ENCODE results near the gene PPP2R5A.
"Not testable (repeated sequence)": the region's sequence is repeated elsewhere in the genome, so short reads cannot be mapped to it uniquely, and the experiment has no call there.

PPP2R5A gene

GRCh38 chr1:212302745-212303383 lies 17.7 kb downstream of the PPP2R5A start:
- DNase-seq = no peak

GRCh38 chr1:212305342-212305741 lies 20.1 kb downstream of the PPP2R5A start:
- DNase-seq = no peak

GRCh38 chr1:212305984-212306452 lies 20.8 kb downstream of the PPP2R5A start:
- DNase-seq = not testable (repeated sequence)

DNA sequence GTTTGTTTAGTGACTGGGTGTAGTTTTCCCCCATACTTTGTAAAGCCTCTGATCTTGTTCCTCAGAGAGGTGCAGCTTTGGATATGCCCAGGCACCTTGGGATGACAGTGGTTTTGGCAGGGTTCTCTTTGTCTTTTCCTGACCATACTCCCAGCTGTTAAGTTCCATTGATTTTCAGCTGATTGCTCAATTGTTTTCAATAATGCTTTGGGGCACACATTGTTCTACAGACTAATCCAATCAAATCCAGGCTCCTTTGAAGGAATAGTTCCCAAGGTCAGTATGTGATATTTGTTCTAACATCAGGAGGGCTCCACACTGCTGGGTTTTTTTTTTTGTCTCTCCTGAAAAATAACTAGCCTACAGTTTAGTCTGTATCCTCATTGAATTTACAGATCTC lies 24.8 kb downstream of the PPP2R5A start:
- no peak for DNase-seq

DNA sequence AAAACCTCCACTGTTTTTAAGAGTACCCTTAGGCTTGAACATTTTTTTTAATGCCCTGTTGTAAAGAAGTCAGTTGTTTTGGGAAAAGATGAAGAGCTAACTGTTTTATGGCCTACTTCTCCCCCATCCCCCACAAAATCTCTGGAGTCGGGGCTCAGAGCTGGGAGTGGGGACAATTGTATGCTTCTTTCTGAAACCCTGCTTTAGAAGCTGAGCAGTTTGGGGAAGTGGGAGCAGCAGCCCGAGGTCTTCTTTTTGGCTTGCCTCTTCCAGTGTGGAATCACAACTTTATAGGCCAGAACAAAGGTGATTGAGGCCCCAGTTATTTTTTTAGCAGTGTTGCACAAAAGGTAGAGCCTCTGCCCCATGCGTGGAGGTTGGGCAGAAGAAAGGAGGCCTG lies 25.2 kb downstream of the PPP2R5A start:
- DNase-seq = no peak

DNA sequence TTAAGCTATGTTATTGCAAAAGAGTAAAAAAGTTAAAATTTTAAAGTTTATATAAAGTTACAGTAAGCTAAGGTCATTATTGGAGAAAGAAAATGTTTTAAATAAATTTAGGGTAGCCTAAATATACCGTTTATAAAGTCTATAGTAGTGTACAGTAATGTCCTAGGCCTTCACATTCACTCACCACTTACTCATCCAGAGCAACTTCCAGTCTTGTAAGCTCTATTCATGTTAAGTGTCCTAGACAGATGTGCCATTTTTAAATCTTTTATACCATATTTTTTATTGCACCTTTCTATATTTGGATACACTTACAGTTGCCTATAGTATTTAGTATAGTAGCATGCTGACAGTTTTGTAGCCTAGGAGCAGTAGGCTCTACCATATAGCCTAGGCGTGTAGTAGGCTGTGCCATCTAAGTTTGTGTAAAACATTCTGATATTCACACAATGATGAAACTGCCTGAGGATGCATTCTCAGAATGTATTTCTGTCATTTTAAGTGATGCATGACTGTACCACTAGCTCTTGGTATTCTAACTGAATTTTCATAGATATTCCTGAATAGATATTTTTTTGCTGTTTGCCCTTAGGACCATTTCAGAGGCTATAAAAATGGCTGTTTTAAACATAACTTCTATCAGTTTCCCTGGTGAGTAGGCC lies 26.8 kb downstream of the PPP2R5A start:
- no peak for DNase-seq

DNA sequence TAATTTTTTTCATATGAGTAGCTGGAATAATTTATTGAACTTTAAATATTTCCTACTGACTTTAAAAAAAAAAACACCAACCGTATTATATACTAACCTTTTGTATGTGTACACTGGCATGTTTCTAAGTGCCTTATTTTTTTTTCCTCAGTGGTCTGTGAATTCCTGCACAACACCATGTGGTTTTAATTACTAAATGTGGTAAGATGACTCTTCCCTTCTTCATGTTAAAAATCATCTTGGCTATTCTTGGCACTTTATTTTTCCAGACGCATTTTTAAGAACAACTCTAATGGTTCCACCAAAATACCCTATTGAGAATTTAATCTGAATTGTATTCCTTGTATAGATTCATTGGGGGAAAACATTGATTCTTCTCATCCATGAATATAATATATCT lies 28.4 kb downstream of the PPP2R5A start:
- DNase-seq = no peak

GRCh38 chr1:212315184-212315583 lies 30.0 kb downstream of the PPP2R5A start:
- DNase-seq = no peak

DNA sequence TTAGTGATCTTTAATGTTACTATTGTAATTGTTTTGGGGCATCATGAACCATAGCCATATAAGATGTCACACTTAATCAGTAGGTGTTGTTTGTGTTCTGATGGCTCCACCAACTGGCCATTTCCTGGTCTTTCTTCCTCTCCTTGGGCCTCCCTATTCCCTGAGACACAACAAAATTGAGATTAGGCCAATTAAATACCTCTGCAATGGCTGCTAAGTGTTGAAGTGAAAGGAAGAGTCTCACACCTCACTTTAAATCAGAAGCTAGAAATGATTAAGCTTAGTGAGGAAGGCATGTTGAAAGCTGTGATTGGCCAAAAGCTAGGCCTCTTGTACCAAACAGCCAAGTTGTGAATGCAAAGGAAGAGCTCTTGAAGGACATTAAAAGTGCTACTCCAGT lies 30.7 kb downstream of the PPP2R5A start:
- no peak for DNase-seq

GRCh38 chr1:212317916-212318315 lies 32.7 kb downstream of the PPP2R5A start:
- no peak for DNase-seq

DNA sequence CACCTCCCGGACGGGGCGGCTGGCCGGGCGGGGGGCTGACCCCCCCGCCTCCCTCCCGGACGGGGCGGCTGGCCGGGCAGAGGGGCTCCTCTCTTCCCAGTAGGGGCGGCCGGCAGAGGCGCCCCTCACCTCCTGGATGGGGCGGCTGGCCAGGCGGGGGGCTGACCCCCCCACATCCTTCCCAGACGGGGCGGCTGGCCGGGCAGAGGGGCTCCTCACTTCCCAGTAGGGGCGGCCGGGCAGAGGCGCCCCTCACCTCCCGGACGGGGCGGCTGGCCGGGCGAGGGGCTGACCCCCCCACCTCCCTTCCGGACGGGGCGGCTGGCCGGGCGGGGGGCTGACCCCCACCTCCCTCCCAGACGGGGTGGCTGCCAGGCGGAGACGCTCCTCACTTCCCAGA lies 35.8 kb downstream of the PPP2R5A start:
- not testable (repeated sequence) for DNase-seq

GRCh38 chr1:212323066-212323465 lies 37.9 kb downstream of the PPP2R5A start:
- no peak for DNase-seq

GRCh38 chr1:212326541-212326940 lies 41.3 kb downstream of the PPP2R5A start:
- no peak for DNase-seq

DNA sequence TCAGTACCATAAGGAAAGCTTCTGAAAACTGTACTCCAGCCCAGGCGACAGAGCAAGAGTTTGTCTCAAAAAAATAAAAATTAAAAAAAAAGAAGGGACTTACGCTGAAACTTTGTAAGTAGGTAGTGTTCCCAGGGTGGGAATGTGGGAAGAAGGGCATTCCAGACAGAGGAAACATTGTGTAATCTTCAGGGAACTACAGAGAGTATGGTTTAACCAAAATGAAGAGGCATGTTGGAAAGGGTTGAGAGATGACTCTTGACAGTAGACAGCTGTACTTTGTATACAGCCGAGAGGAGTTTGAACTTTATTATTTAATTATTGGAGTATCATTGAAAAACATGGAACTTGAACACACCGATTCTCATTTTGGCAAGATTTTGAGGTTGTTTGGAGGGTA lies 43.0 kb downstream of the PPP2R5A start:
- DNase-seq = no peak

DNA sequence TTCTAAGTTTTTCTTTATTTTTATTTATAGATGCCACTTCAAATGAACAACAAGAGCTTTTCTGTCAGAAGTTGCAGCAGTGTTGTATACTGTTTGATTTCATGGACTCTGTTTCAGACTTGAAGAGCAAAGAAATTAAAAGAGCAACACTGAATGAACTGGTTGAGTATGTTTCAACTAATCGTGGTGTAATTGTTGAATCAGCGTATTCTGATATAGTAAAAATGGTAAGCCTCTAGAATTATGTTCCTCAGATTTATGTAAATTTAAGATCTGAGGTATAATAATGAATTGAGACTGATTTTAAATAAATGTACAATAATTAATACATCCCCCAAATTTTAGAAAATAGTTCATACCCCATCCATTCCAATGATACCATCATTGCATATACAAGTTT lies 43.9 kb downstream of the PPP2R5A start:
- no peak for DNase-seq

GRCh38 chr1:212341090-212341489 lies 55.9 kb downstream of the PPP2R5A start:
- no peak for DNase-seq

DNA sequence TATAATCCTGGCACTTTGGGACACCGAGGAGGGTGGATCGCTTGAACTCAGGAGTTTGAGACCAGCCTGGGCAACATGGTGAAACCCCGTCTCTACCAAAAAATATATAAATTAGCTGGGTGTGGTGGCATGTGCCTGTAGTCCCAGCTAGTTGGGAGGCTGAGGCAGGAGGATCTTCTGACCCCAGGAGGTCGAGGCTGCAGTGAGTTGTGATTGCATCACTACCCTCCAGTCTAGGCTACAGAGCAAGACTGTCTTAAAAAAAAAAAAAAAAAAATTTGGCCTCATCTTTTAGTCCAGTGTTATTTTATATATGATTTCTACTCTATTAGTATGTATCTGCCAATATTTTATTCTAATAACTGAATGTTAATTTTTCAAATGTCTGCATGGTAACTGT lies 59.7 kb downstream of the PPP2R5A start:
- no peak for DNase-seq

DNA sequence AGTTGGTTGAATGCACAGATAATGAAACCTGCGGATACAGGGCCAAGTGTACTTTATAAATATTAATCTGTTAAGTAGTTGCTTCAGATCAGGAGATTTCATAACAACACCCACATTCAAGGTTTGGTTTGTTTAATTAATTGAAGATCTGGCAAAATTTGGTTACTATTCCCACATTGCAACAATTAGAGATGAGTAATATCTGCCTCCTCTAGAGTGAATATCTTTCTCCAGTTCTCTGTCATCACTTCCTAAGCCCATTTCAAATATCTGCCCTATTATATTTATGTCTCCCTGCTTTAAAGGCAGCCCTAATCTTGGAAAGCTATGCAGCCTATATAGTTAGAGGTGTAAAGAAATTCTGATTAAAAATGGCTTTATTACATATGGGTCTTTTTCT lies 61.4 kb downstream of the PPP2R5A start:
- no peak for DNase-seq

DNA sequence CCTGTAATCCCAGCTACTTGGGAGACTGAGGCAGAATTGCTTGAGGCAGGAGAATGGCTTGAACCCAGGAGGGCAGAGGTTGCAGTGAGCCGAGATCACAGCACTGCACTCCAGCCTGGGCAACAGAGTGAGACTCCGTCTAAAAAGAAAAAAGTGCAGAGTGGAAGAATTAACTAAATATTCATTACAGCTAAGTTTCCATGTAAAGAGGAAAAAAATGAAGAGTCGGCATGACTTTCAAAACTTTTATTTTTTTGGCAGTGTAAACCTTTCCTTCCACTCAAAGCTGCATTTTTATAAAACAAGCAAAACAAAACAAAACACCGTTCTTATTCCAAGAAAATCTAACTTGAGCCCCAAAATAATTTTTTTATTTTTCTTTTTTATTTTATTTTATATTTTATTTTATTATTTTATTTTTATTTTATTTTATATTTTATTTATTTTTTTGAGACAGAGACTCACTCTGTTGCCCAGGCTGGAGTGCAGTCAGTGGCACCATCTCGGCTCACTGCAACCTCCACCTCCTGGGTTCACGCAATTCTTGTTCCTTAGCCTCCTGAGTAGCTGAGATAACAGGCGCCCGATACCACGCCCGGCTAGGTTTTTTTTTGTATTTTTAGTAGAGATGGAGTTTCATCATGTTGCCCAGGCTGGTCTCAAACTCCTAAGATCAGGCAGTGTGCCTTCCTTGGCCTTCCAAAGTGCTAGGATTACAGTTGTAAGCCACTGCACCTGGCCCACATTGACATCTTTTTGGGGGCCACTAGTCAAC lies 66.6 kb downstream of the PPP2R5A start:
- no peak for DNase-seq

GRCh38 chr1:212353181-212353580 lies 68.0 kb downstream of the PPP2R5A start:
- no peak for DNase-seq

GRCh38 chr1:212354464-212354863 lies 69.3 kb downstream of the PPP2R5A start:
- no peak for DNase-seq

DNA sequence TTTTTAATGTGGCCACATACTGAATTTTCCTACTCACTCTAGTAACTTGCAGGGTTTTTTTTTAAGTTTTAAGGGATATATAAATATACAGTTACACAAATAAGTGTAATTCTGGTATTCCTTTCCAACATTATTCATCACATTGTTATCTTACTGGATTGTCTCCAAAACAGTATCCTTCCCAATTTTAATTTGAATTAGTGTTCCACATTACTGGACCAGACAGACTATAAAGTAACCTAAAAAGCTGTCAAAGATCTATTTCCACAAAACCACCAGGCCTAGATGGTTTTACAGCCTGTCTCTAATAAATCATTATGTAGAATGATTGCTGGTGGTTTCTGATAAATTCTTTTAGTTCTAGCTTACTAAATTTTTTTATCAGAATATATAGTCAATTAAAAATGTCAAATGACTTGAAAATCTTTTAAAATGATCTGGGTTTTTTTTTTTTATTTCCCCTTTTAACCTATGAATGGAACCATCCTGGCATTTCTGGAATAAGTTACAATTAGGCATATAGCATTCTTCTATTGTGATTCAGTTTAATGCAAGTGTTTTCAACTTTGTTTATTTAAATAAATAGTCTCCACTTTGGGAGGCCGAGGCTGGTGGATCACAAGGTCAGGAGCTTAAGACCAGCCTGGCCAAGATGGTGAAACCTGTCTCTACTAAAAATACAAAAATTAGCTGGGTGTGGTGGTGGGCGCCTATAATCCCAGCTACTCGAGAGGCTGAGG lies 70.2 kb downstream of the PPP2R5A start:
- DNase-seq = no peak

DNA sequence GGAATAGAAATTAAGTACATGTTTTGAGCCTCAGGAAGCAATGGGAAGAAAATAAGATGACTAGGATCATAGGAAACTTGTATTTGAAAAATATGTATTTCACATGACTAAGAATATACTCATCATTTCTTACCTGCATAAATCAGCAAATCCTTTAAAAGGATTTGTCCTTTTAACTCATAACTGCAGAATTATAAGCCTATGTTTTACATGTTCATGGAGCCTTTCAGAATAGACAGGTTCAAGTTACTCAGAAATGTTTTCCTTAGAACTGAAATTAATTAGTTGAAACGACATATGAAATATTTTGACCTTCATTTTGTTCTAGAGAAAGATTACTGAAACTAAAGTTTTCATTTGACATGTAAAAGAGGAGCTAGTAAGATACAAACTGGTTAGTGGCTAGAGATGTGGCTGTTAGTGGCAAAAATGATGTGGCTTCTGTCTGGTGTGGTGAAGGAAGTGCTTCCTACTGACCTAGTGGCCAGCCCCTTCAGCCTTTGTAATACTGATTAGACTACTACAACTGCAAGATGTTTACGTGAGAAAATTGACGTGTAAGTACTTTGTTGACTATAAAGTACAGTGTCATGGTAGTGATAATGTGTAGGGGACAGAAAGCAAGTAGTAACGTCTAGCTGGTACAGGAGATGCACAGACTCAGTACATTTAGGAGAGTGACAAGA lies 74.7 kb downstream of the PPP2R5A start:
- DNase-seq = no peak

All from NCI-H1930 (cell line).